H1 (cell line): Measurements from ENCODE around the gene COL6A2. TPM values are rescaled to one million over a fixed set of nuclear protein-coding genes. Genes with fewer than 3 reads are reported as not detected.

ENCODE experiments used
- CTCF ChIA-PET: fragments of 300-600 bp; sonication (Branson Sonifier 250); formaldehyde crosslinking; loops from one replicate; lab custom pipeline; 2021; ENCODE audit not compliant: partially characterized antibody; lab: Charles Lee
- POLR2A ChIA-PET: fragments of 300-600 bp; sonication (Branson Sonifier 250); formaldehyde crosslinking; loops from one replicate; lab custom pipeline; 2021; ENCODE audit warnings: inconsistent platforms; ENCODE audit not compliant: partially characterized antibody; lab: Charles Lee
- DNase-seq, 2 experiments: peaks; one replicate each; pipeline versions ENCODE4 v3.0.0 to v3.0.0-alpha.2; 2010 to 2022; ENCODE audit warnings: low spot score in 2 of 2, low read depth in 1 of 2, mixed read lengths in 1 of 2
- FAIRE-seq: peaks from 2 replicates; lab custom pipeline; 2011; peaks lifted over from hg19 to GRCh38; lab: Jason Lieb, UNC
- H2AFZ ChIP-seq: 2 replicates; pipeline ENCODE4 v1.8.1; 2012; ENCODE audit warnings: low read length, inconsistent platforms
- H2AK5ac ChIP-seq: 2 replicates; pipeline ENCODE4 v1.6.1; 2013; ENCODE audit warnings: low read depth, low read length
- H2BK120ac ChIP-seq: replicated peaks from 2 replicates; pipeline ENCODE3; 2013; ENCODE audit warnings: low read depth, low read length, inconsistent platforms
- H2BK12ac ChIP-seq: 2 replicates; pipeline ENCODE4 v1.6.1; 2013; ENCODE audit warnings: low read depth, low read length
- H2BK15ac ChIP-seq: 2 replicates; pipeline ENCODE4 v1.6.1; 2013; ENCODE audit warnings: low read length
- H2BK20ac ChIP-seq: 2 replicates; pipeline ENCODE4 v1.6.1; 2013; ENCODE audit warnings: low read length
- H2BK5ac ChIP-seq: 2 replicates; pipeline ENCODE4 v1.6.1; 2013; ENCODE audit warnings: low read depth, low read length
- H3K14ac ChIP-seq: 2 replicates; pipeline ENCODE4 v1.6.1; 2013; ENCODE audit warnings: inconsistent platforms; ENCODE audit not compliant: insufficient read length
- H3K18ac ChIP-seq: 2 replicates; pipeline ENCODE4 v1.6.1; 2013; ENCODE audit warnings: low read length; ENCODE audit errors: extremely low read depth
- H3K23ac ChIP-seq: 2 replicates; pipeline ENCODE4 v1.6.1; 2013; ENCODE audit warnings: inconsistent platforms; ENCODE audit not compliant: insufficient read length
- H3K23me2 ChIP-seq: 2 replicates; pipeline ENCODE4 v1.6.1; 2013; ENCODE audit warnings: low read depth, low read length
- H3K27ac ChIP-seq: 2 replicates; pipeline ENCODE4 v1.6.1; 2011; ENCODE audit warnings: low read depth, low read length, inconsistent platforms
- H3K27me3 ChIP-seq, 4 experiments: replicated peaks in 1 of 4; 1 replicate in 1 of 4; 2 replicates in 3 of 4; pipeline versions ENCODE4 v1.6.1 to v1.8.1; 2011 to 2013; ENCODE audit warnings: low read length in 3 of 4, mild to moderate bottlenecking in 3 of 4, inconsistent platforms in 2 of 4, mixed read lengths in 2 of 4, moderate library complexity in 1 of 4; ENCODE audit not compliant: control insufficient read depth in 3 of 4, insufficient read depth in 3 of 4; ENCODE audit errors: extremely low read depth in 1 of 4
- H3K36me3 ChIP-seq, 4 experiments: 2 replicates each; pipeline versions ENCODE4 v1.6.1 to v1.8.1; 2011 to 2013; ENCODE audit warnings: mild to moderate bottlenecking in 4 of 4, low read length in 3 of 4, moderate library complexity in 2 of 4, control low read depth in 1 of 4, inconsistent platforms in 1 of 4; ENCODE audit not compliant: insufficient read depth in 4 of 4, control insufficient read depth in 2 of 4
- H3K4ac ChIP-seq: replicated peaks from 2 replicates; pipeline ENCODE3; 2013; ENCODE audit warnings: low read length, low read depth, mixed read lengths, inconsistent platforms; ENCODE audit not compliant: insufficient read length
- H3K4me1 ChIP-seq, 4 experiments: replicated peaks in 1 of 4; 1 replicate in 1 of 4; 2 replicates in 3 of 4; pipeline versions ENCODE4 v1.6.1 to v1.8.1; 2011 to 2013; ENCODE audit warnings: low read length in 3 of 4, inconsistent platforms in 2 of 4, mixed read lengths in 1 of 4; ENCODE audit not compliant: insufficient read depth in 4 of 4, control insufficient read depth in 3 of 4
- H3K4me2 ChIP-seq, 2 experiments: 2 replicates each; pipeline versions ENCODE4 v1.6.1 to v1.8.1; 2011 to 2013; ENCODE audit warnings: low read depth in 2 of 2, low read length in 2 of 2, control low read depth in 1 of 2, inconsistent platforms in 1 of 2, mild to moderate bottlenecking in 1 of 2; ENCODE audit not compliant: insufficient read depth in 1 of 2
- H3K4me3 ChIP-seq, 4 experiments: fragments of 200-600, 300-600 bp in 1 of 4; sonication (generic), shearing (Covaris generic), sonication (Bioruptor Twin) in 1 of 4; 2 replicates each; pipeline versions ENCODE4 v1.5.1 to v1.8.1; 2011 to 2016; ENCODE audit warnings: low read length in 4 of 4, low read depth in 3 of 4, control low read depth in 2 of 4, inconsistent platforms in 2 of 4, mild to moderate bottlenecking in 2 of 4, mixed read lengths in 1 of 4, moderate library complexity in 1 of 4; ENCODE audit not compliant: insufficient read depth in 2 of 4; ENCODE audit errors: extremely low read depth in 1 of 4
- H3K56ac ChIP-seq: replicated peaks from 2 replicates; pipeline ENCODE3; 2013; ENCODE audit warnings: low read depth, mild to moderate bottlenecking, mixed read lengths, low read length, inconsistent platforms; ENCODE audit not compliant: insufficient read length
- H3K79me1 ChIP-seq: 2 replicates; pipeline ENCODE4 v1.6.1; 2013; ENCODE audit warnings: low read depth, low read length, control low read depth
- H3K79me2 ChIP-seq, 2 experiments: 2 replicates each; pipeline versions ENCODE4 v1.6.1 to v1.8.1; 2012 to 2013; ENCODE audit warnings: low read length in 2 of 2, mild to moderate bottlenecking in 2 of 2, inconsistent platforms in 1 of 2; ENCODE audit not compliant: insufficient read depth in 2 of 2, control insufficient read depth in 1 of 2
- H3K9ac ChIP-seq, 4 experiments: replicated peaks in 1 of 4; 1 replicate in 1 of 4; 2 replicates in 3 of 4; pipeline versions ENCODE4 v1.6.1 to v1.8.1; 2011 to 2013; ENCODE audit warnings: low read depth in 3 of 4, low read length in 3 of 4, control low read depth in 2 of 4, mild to moderate bottlenecking in 2 of 4, moderate library complexity in 2 of 4, inconsistent platforms in 1 of 4; ENCODE audit errors: extremely low read depth in 1 of 4
- H3K9me3 ChIP-seq, 2 experiments: 2 replicates each; pipeline versions ENCODE4 v1.6.1 to v1.8.1; 2012 to 2013; ENCODE audit warnings: mild to moderate bottlenecking in 2 of 2, moderate library complexity in 2 of 2, control low read depth in 1 of 2, inconsistent platforms in 1 of 2, low read depth in 1 of 2, low read length in 1 of 2, mixed read lengths in 1 of 2; ENCODE audit not compliant: insufficient read depth in 2 of 2
- H4K20me1 ChIP-seq, 2 experiments: replicated peaks in 1 of 2; 2 replicates each; pipeline versions ENCODE3 to v1.8.1; 2011 to 2013; ENCODE audit warnings: inconsistent platforms in 2 of 2, low read length in 2 of 2, mild to moderate bottlenecking in 1 of 2; ENCODE audit not compliant: insufficient read depth in 2 of 2, control insufficient read depth in 1 of 2
- H4K5ac ChIP-seq: 2 replicates; pipeline ENCODE4 v1.6.1; 2013; ENCODE audit warnings: low read length, low read depth, mixed read lengths, inconsistent platforms; ENCODE audit not compliant: insufficient read length
- H4K8ac ChIP-seq: 2 replicates; pipeline ENCODE4 v1.8.0; 2013; ENCODE audit warnings: mild to moderate bottlenecking, moderate library complexity, low read length, inconsistent platforms; ENCODE audit not compliant: insufficient read depth; ENCODE audit errors: extremely low read depth
- H4K91ac ChIP-seq: replicated peaks from 2 replicates; pipeline ENCODE3; 2013; ENCODE audit warnings: low read length, mixed read lengths, inconsistent platforms; ENCODE audit not compliant: insufficient read length
- YY1 ChIP-seq: IDR thresholded peaks from 2 replicates; pipeline ENCODE4 v1.6.1; 2011; ENCODE audit warnings: low read depth, mild to moderate bottlenecking, low read length
- WGBS, 2 experiments: shearing (Covaris generic) in 1 of 2; methylation state at CpG; one replicate each; pipeline versions ENCODE4 v1.1.6 to v1.1.7; 2013 to 2015; ENCODE audit warnings: low lambda C conversion rate in 2 of 2, mixed read lengths in 2 of 2, inconsistent platforms in 1 of 2, low coverage in 1 of 2, missing lambda C conversion rate in 1 of 2; ENCODE audit not compliant: insufficient replicate concordance in 2 of 2, insufficient coverage in 1 of 2, insufficient read length in 1 of 2; ENCODE audit errors: extremely low coverage in 1 of 2, missing lambda C conversion rate in 1 of 2; 5-methylcytosine and 5-hydroxymethylcytosine counted together
- polyA plus RNA-seq, 7 experiments: library from polyadenylated mRNA; depleted of rRNA in 3 of 7; stranded (reverse) in 5 of 7; unstranded in 2 of 7; fragments of >200 nt in 5 of 7; fragments of 200-250 nt in 2 of 7; gene quantifications; 1 replicate in 5 of 7; 2 replicates in 1 of 7; 4 replicates in 1 of 7; pipeline versions ENCODE4 v1.2.1 to v1.2.3, GENCODE V29; 2011 to 2013; ENCODE audit warnings: missing spikeins in 2 of 7, mixed read lengths in 2 of 7
- total RNA-seq: library from RNA; stranded (reverse); fragmentation: NEBNext Ultra II Directional; extraction: Animal tissue kit (Norgen Biotek cat#: 25700); gene quantifications from 2 replicates; pipeline ENCODE4 v1.2.1, GENCODE V29; 2021

COL6A2 gene
- total and polyA plus RNA-seq, 2 of the 8 experiments (the other 6 are each of a cell fraction or from before 2014, with no cell fraction given), result 60.1 to 62.7 TPM

DNA sequence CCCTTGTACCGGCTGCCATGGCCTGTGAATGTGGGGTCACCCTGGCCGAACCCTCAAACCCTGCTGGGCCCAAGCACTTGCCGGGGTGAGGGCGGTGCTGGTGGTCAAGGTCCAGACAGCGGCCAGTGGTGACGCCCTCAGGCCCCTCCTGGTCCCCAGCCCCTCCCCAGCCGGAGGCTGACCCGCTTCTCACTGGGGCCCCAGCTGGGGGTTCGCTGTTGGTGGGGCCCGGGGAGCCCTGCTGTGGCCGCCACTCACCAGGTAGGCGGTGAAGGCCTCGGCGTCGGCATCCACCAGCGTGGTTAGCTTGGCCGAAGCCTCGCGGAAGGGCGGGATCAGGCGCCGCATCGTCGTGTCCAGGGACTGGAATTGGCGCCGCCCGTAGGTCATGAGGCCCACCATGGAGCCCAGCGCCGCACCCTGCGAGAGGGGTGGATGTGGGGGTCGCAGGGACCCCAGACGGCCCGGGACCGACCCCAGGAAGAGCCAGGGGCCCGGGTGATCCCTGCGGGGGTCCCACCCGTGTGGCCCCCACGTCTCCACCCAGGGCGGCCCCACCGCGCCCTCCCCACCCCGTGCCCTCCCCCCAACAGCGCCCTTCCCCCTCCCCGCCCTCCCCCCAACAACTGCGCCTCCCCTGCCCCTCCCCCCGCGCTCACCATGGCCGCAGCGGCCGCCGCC is 47.4 kb downstream of the COL6A2 start:
- H3K23me2 ChIP-seq, result no peaks in the 10 kb centered on the region
- H3K14ac ChIP-seq, result no peak overlapping the region
- no peaks in the 10 kb centered on the region for H4K20me1 ChIP-seq
- H3K56ac ChIP-seq, result no peak overlapping the region
- H2AK5ac ChIP-seq, result no peak overlapping the region
- H3K9ac ChIP-seq, result no peak overlapping the region
- peaks cover 0 to 4% (median 0%) of the 10 kb centered on the region in 4 experiments; a peak in 3 of 7 replicates for H3K4me1 ChIP-seq
- peaks cover 0 to 8% of the 10 kb centered on the region in 2 experiments; a peak in 1 of 4 replicates for H3K9me3 ChIP-seq
- no peaks in the 10 kb centered on the region; a peak in 1 of 8 replicates for H3K36me3 ChIP-seq
- no peak for TF ChIP-seq YY1
- no peak overlapping the region for H3K4me2 ChIP-seq
- no peak overlapping the region for H2BK15ac ChIP-seq
- no peak overlapping the region for H2BK120ac ChIP-seq
- no peak overlapping the region; the same call in 1 of the 2 replicates for H3K18ac ChIP-seq
- POLR2A ChIA-PET, result no interaction called here
- H3K4ac ChIP-seq, result no peak overlapping the region
- no peak overlapping the region for H3K23ac ChIP-seq
- no peak overlapping the region for H2BK12ac ChIP-seq
- FAIRE-seq, result no peak
- H3K27me3 ChIP-seq, result peaks cover 0 to 12% (median 2%) of the 10 kb centered on the region in 4 experiments; a peak in 3 of 7 replicates
- CTCF ChIA-PET, result no interaction called here
- WGBS, 2 experiments, result 93% methylated on average over 20 of the region's 51 CpGs; no CpG with 5 or more reads in 1 of the 2 experiments
- H3K79me1 ChIP-seq, result no peaks in the 10 kb centered on the region
- no peak overlapping the region for H4K5ac ChIP-seq
- H3K79me2 ChIP-seq, result no peaks in the 10 kb centered on the region
- no peak overlapping the region for H4K91ac ChIP-seq
- no peak for DNase-seq
- H3K4me3 ChIP-seq, result no peak overlapping the region
- no peak overlapping the region for H2BK5ac ChIP-seq
- H2AFZ ChIP-seq, result no peak overlapping the region
- no peak overlapping the region for H3K27ac ChIP-seq
- no peak overlapping the region for H2BK20ac ChIP-seq
- peak overlapping the region; percentile 12; the same call in 1 of the 2 replicates for H4K8ac ChIP-seq
